WTC11 (cell line): ENCODE data around the gene ANKLE2. TPM values are rescaled to one million over a fixed set of nuclear protein-coding genes. Genes with fewer than 3 reads are reported as not detected.
A peak's percentile ranks its signal among the peaks of the same experiment; 100 is the strongest.

Experiments
- ATAC-seq: fragments of 200-7000 bp; cut with Tn5 transposase; 2 replicates; pipeline ENCODE4 v1.10.0; 2021; ENCODE audit warnings: mild to moderate bottlenecking, moderate library complexity
- CTCF ChIA-PET: fragments of 300-600 bp; sonication (Branson Sonifier 250); formaldehyde crosslinking; loops from one replicate; lab custom pipeline; 2021; ENCODE audit warnings: antibody characterized with exemption; lab: Charles Lee
- POLR2A ChIA-PET: fragments of 350-600 bp; sonication (Branson Sonifier 250); formaldehyde crosslinking; loops from one replicate; lab custom pipeline; 2021; ENCODE audit warnings: antibody characterized with exemption; lab: Charles Lee
- DNase-seq: peaks from one replicate; pipeline ENCODE4 v3.0.0; 2021; ENCODE audit warnings: low spot score
- H3K27ac Mint-ChIP-seq: 2 replicates; pipeline ENCODE4 v1.8.0; 2021; ENCODE audit warnings: mixed read lengths
- H3K27me3 Mint-ChIP-seq: 2 replicates; pipeline ENCODE4 v1.8.0; 2021; ENCODE audit warnings: low read depth, mild to moderate bottlenecking, moderate library complexity, mixed read lengths
- H3K36me3 Mint-ChIP-seq: 2 replicates; pipeline ENCODE4 v1.8.0; 2021; ENCODE audit warnings: mixed read lengths
- H3K4me1 Mint-ChIP-seq: 2 replicates; pipeline ENCODE4 v1.8.0; 2022; ENCODE audit warnings: mixed read lengths
- H3K4me3 Mint-ChIP-seq: 2 replicates; pipeline ENCODE4 v1.8.0; 2021; ENCODE audit warnings: mild to moderate bottlenecking, moderate library complexity, mixed read lengths
- H3K9me3 Mint-ChIP-seq: 2 replicates; pipeline ENCODE4 v1.8.0; 2021; ENCODE audit warnings: mixed read lengths
- ARID4B ChIP-seq: sonication (generic); formaldehyde crosslinking; IDR thresholded peaks from 2 replicates; pipeline ENCODE4 v1.8.0; 2023; ENCODE audit warnings: missing genetic modification reagents, mild to moderate bottlenecking, borderline replicate concordance
- ATF1 ChIP-seq: sonication (generic); formaldehyde crosslinking; IDR thresholded peaks from 2 replicates; pipeline ENCODE4 v1.8.1; 2023; ENCODE audit warnings: mild to moderate bottlenecking, moderate library complexity, missing genetic modification reagents
- ATF6 ChIP-seq: sonication (generic); formaldehyde crosslinking; IDR thresholded peaks from 2 replicates; pipeline ENCODE4 v1.8.1; 2023; ENCODE audit warnings: mild to moderate bottlenecking, missing genetic modification reagents
- E2F5 ChIP-seq: sonication (generic); formaldehyde crosslinking; IDR thresholded peaks from 2 replicates; pipeline ENCODE4 v1.8.1; 2022; ENCODE audit warnings: mild to moderate bottlenecking, moderate library complexity, missing genetic modification reagents
- ELF4 ChIP-seq: sonication (generic); formaldehyde crosslinking; IDR thresholded peaks from 2 replicates; pipeline ENCODE4 v1.8.1; 2022; ENCODE audit warnings: low read depth, mild to moderate bottlenecking, moderate library complexity, missing genetic modification reagents
- ETV6 ChIP-seq: sonication (generic); formaldehyde crosslinking; IDR thresholded peaks from 2 replicates; pipeline ENCODE4 v1.8.1; 2022; ENCODE audit warnings: mild to moderate bottlenecking, missing genetic modification reagents
- IRF2 ChIP-seq: sonication (generic); formaldehyde crosslinking; IDR thresholded peaks from 2 replicates; pipeline ENCODE4 v1.8.0; 2022; ENCODE audit warnings: low read depth, missing genetic modification reagents, borderline replicate concordance
- NFYB ChIP-seq: sonication (generic); formaldehyde crosslinking; conservative IDR thresholded peaks from 2 replicates; pipeline ENCODE4 v1.8.0; 2022; ENCODE audit warnings: low read depth, missing genetic modification reagents
- SP1 ChIP-seq: sonication (generic); formaldehyde crosslinking; conservative IDR thresholded peaks from 2 replicates; pipeline ENCODE4 v1.8.1; 2022; ENCODE audit warnings: missing genetic modification reagents
- TEAD1 ChIP-seq: sonication (generic); formaldehyde crosslinking; IDR thresholded peaks from 2 replicates; pipeline ENCODE4 v1.8.0; 2022; ENCODE audit warnings: mild to moderate bottlenecking, missing genetic modification reagents
- TP53 ChIP-seq: sonication (generic); formaldehyde crosslinking; IDR thresholded peaks from 2 replicates; pipeline ENCODE4 v1.8.1; 2023; ENCODE audit warnings: mild to moderate bottlenecking, missing genetic modification reagents
- USF1 ChIP-seq: sonication (generic); formaldehyde crosslinking; IDR thresholded peaks from 2 replicates; pipeline ENCODE4 v1.8.0; 2022; ENCODE audit warnings: mild to moderate bottlenecking, missing genetic modification reagents
- ZNF317 ChIP-seq: sonication (generic); formaldehyde crosslinking; IDR thresholded peaks from 2 replicates; pipeline ENCODE4 v1.8.1; 2023; ENCODE audit warnings: low read depth, mild to moderate bottlenecking, moderate library complexity, missing genetic modification reagents, borderline replicate concordance
- total RNA-seq: library from RNA; stranded (reverse); gene quantifications from 3 replicates; pipeline ENCODE4 v1.2.3, GENCODE V29; 2021
- TF ChIP-seq, protein P1 (sequence below): sonication (generic); formaldehyde crosslinking; conservative IDR thresholded peaks from 2 replicates; pipeline ENCODE4 v1.8.1; 2023; ENCODE audit warnings: mild to moderate bottlenecking, low read depth, missing genetic modification reagents, moderate library complexity
- TF ChIP-seq, protein P2 (sequence below): sonication (generic); formaldehyde crosslinking; IDR thresholded peaks from 2 replicates; pipeline ENCODE4 v1.8.0; 2022; ENCODE audit warnings: mild to moderate bottlenecking, missing genetic modification reagents
- TF ChIP-seq, protein P3 (sequence below): sonication (generic); formaldehyde crosslinking; IDR thresholded peaks from 2 replicates; pipeline ENCODE4 v1.8.1; 2022; ENCODE audit warnings: low read depth, mild to moderate bottlenecking, moderate library complexity, missing genetic modification reagents, borderline replicate concordance
- TF ChIP-seq, protein P4 (sequence below): sonication (generic); formaldehyde crosslinking; IDR thresholded peaks from 2 replicates; pipeline ENCODE4 v1.8.1; 2023; ENCODE audit warnings: mild to moderate bottlenecking, moderate library complexity, missing genetic modification reagents

ANKLE2 gene
- total RNA-seq, 1 experiment from 2014 or later, result 63.8 TPM

DNA sequence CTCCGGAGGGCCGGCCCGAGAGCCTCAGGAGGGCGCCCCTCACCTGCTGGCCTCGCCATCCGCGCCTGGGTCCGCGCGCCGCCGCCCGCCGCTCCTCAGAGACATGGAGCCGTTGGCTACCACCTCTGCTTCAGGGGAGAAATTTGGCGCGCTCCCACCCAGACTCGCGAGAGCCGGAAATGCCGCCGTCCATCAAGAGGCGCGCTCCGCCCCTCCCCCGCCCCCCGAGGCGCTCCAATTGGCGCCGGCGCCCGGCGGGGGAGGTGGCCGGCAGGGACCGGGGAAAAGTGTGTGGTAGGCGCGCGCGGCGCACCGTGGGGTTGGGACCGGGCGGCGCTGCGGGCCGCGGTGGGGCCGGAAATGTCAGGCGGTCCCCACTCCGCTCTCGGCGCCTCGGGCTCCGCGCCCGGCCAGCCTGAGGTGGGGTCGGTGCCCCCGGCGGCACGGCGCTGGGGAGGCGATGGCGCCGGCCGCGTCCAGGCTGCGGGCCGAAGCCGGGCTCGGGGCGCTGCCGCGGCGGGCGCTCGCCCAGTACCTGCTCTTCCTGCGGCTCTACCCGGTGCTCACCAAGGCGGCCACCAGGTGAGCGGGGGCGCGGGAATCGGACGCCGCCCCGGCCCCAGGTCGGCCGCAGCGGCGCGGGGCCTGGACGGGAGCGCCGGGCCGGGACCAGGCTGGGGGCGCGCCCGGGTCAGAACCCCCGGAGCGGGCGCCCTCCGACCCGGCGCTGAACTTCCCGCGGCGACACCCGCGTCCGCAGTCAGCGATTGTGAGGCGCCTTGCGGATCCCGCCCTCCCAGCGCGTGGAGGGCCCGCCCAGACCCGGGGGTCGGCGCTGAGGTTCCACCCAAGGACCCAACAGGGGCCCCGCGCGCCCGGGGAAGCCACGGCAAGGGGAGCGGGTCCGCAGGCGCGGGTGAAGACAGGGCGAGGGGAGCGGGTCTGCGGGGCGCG lies 74.1 kb downstream of the ANKLE2 start, which contains the start of the genes POLE and PXMP2:
Gene POLE, minus strand, starts transcription at position 132 of the 954 bp plus-strand sequence. Its CDS starts 27 bp downstream, at position 105.
Gene PXMP2, plus strand, starts transcription at position 377 of the 954 bp plus-strand sequence. Its CDS starts 84 bp downstream, at position 461.
- ChIA-PET CTCF (interaction anchor here (0.6 kb wide), 1 partner anchor 482 kb away, joined by 3 read pairs; no protein-coding TSS in a partner anchor), POLR2A (no interaction called here)
- no peak within 1 kb of the TSS for H3K27ac Mint-ChIP-seq
- 0 out of 2 replicates have a peak, but pooled peaks have one; percentile 46 for TF ChIP-seq ATF1
- peak; percentile 99 for TF ChIP-seq E2F5 (CRISPR knock-in tag)
- TF ChIP-seq IRF2 (CRISPR knock-in tag), result no peak
- TF ChIP-seq ATF6 (CRISPR knock-in tag), result no peak
- peak; percentile 87 for TF ChIP-seq SP1
- TF ChIP-seq, protein P1, sequence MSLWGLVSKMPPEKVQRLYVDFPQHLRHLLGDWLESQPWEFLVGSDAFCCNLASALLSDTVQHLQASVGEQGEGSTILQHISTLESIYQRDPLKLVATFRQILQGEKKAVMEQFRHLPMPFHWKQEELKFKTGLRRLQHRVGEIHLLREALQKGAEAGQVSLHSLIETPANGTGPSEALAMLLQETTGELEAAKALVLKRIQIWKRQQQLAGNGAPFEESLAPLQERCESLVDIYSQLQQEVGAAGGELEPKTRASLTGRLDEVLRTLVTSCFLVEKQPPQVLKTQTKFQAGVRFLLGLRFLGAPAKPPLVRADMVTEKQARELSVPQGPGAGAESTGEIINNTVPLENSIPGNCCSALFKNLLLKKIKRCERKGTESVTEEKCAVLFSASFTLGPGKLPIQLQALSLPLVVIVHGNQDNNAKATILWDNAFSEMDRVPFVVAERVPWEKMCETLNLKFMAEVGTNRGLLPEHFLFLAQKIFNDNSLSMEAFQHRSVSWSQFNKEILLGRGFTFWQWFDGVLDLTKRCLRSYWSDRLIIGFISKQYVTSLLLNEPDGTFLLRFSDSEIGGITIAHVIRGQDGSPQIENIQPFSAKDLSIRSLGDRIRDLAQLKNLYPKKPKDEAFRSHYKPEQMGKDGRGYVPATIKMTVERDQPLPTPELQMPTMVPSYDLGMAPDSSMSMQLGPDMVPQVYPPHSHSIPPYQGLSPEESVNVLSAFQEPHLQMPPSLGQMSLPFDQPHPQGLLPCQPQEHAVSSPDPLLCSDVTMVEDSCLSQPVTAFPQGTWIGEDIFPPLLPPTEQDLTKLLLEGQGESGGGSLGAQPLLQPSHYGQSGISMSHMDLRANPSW (CRISPR knock-in tag), result 0 out of 2 replicates have a peak, but pooled peaks have one; percentile 34
- TF ChIP-seq, protein P2, sequence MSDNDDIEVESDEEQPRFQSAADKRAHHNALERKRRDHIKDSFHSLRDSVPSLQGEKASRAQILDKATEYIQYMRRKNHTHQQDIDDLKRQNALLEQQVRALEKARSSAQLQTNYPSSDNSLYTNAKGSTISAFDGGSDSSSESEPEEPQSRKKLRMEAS (CRISPR knock-in tag), result peak; percentile 60; the same call in 1 of the 2 replicates
- 0 out of 2 replicates have a peak, but pooled peaks have one; percentile 34 for TF ChIP-seq ELF4 (CRISPR knock-in tag)
- TF ChIP-seq, protein P3, sequence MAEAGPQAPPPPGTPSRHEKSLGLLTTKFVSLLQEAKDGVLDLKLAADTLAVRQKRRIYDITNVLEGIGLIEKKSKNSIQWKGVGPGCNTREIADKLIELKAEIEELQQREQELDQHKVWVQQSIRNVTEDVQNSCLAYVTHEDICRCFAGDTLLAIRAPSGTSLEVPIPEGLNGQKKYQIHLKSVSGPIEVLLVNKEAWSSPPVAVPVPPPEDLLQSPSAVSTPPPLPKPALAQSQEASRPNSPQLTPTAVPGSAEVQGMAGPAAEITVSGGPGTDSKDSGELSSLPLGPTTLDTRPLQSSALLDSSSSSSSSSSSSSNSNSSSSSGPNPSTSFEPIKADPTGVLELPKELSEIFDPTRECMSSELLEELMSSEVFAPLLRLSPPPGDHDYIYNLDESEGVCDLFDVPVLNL (CRISPR knock-in tag), result peak; percentile 74; the same call in 1 of the 2 replicates
- peak; percentile 73; the same call in 1 of the 2 replicates for TF ChIP-seq TP53 (CRISPR knock-in tag)
- peak; percentile 68 for TF ChIP-seq TEAD1 (CRISPR knock-in tag)
- TF ChIP-seq USF1 (CRISPR knock-in tag), result peak; percentile 21; the same call in 1 of the 2 replicates
- TF ChIP-seq, protein P4, sequence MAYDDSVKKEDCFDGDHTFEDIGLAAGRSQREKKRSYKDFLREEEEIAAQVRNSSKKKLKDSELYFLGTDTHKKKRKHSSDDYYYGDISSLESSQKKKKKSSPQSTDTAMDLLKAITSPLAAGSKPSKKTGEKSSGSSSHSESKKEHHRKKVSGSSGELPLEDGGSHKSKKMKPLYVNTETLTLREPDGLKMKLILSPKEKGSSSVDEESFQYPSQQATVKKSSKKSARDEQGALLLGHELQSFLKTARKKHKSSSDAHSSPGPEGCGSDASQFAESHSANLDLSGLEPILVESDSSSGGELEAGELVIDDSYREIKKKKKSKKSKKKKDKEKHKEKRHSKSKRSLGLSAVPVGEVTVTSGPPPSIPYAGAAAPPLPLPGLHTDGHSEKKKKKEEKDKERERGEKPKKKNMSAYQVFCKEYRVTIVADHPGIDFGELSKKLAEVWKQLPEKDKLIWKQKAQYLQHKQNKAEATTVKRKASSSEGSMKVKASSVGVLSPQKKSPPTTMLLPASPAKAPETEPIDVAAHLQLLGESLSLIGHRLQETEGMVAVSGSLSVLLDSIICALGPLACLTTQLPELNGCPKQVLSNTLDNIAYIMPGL, result peak; percentile 86
- peak; percentile 68 for TF ChIP-seq ETV6 (CRISPR knock-in tag)
- TF ChIP-seq ARID4B (CRISPR knock-in tag), result peak; percentile 58; the same call in 1 of the 2 replicates
- peak; percentile 49 for TF ChIP-seq NFYB (CRISPR knock-in tag)
- TF ChIP-seq ZNF317 (CRISPR knock-in tag), result 0 out of 2 replicates have a peak, but pooled peaks have one; percentile 34

More for the DNA sequence above, 74.1 kb downstream of the ANKLE2 start, which contains the start of the genes POLE and PXMP2:
- Mint-ChIP-seq H3K27me3 (peaks cover 15% of the 10 kb centered on the region), H3K9me3 (no peaks in the 10 kb centered on the region), H3K36me3 (peaks cover 6% of the 10 kb centered on the region; the same call in 1 of the 2 replicates), H3K4me1 (peaks cover 21% of the 10 kb centered on the region), H3K4me3 (peak within 1 kb of the TSS; percentile 69)
- peak; percentile 89 for ATAC-seq
- DNase-seq, result peak; percentile 95
